ENCODE results near the gene RBM43.
"Not testable (repeated sequence)": the region's sequence is repeated elsewhere in the genome, so short reads cannot be mapped to it uniquely, and the experiment has no call there.

The RBM43 gene

GRCh38 chr2:151268085-151268484 lies 6.4 kb upstream of the RBM43 start:
- DNase-seq: no peak

- no peak for DNase-seq
Observed at GRCh38 chr2:151267537-151267936, 5.9 kb upstream of the RBM43 start.

DNA sequence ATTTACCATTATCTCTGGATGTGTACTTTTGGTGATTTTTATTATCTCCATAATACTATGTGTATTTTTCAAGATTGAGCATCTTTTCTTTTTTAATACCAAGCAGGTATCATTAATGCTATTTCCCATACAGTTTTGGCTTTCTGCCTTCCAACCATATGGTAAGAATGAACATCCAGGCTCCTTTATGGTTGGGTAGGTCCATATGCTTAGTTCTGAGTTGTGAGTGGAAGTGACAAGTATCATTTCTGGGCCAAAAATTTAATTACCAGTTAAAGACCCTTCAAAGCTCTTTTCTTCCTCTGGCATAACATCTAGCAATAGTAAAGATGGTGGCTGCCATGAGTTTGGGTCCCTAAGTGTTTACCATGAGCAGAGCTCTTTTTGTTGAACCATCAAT lies 4.3 kb upstream of the RBM43 start:
- DNase-seq: no peak

DNA sequence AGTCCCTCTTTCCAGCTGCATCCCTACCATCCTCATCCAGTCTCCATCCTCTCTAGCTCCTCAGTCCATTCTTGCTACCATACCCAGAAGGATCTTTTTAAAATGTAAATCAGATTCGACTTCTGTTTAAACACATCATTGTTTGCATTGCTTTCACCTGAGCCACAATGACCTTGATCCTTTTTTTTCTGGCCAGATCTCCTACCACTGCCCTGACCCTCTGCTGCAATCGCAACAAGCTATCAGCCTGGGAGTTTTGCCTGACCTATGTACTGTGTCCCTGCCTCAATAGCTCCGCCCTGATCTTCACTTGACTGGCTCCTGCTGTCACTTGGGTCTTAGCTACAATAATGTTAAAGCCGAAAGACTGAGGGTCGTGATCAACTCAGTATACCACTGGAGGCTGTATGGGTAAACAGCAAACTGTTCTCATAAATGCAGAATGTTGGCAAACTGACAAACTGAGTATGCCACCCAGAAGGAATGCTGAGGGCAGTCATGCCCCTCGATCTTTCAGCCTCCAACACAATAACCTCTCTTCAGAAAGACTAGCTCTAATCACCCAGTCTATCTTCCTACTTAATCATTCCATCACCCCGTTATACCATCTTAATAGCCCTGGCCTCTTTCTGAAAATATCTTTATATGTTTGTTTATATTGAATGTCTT lies 2.6 kb upstream of the RBM43 start:
- no peak for DNase-seq

DNA sequence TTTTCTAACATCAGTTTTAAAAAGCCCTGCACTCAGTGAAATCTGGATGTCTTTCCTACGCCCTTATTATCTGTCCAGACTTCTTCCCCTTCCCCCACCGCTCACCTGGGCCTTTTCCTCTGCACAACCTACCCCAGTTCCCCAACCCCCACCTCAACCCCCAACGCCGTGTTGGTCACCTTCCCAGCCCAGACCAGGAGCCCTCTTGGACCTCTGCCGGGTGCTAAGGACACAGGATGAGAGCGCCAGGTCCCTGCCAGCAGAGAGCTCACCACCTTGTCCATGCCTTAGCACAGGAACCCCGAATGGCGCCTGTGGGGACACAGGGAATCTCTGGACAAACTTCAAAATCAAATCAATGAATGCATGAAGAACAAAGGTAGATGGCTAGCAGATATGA lies 966 bp upstream of the RBM43 start:
- DNase-seq: no peak

GRCh38 chr2:151261977-151262291 lies 271 bp upstream of the RBM43 start:
- DNase-seq: no peak

DNA sequence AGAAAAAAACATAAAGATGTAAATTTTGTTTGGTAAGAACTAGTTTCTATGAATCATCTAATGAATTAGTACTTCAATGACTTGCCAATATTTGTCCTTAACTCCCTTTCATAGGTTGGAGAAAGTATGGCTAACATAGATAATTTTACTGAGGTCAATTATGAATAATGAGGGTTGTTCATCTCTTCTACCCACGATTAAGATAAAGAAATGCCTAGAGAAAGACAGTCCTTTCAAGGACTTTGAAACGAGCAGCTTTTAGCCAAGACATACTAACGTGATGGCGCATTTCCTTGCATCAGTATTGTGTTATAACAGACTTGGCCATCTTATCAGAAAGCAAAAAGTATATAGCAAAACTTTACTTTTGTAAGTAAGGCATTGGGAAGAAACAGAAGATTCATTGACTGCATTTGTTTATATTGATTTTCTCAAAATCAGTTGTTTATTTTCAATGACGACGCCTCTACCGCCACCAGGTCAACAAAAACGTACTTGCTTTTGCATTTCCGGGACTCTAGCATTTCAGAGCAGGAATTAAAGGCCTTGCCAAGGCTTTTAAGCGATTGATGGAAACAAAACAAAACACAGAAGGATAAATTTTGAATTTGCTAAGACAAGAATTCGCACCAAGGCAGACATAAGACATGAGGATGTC lies 961 bp downstream of the RBM43 start:
- peak in 3 of 4 experiments; percentile 7 to 28 (median 24) for DNase-seq

- no peak for DNase-seq
Observed at GRCh38 chr2:151258121-151258520, 3.5 kb downstream of the RBM43 start.

DNA sequence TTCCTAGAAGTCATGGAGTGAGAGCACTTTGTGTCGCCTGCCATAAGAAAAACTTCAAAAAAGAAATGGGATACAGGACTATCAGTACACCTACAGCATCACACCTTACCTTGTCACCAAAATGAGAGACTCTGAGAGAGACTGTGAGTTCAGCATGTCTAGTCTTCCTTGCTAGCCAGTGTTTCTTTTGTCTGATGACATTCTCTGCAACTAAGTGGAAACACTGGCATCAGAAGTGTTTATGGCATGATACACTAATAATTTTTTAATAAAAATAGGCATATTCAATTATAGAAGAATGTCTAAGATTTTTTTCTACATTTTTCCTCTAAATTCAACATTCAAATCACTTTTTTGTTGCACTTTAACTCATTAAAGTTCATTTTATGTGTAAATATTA lies 9.0 kb downstream of the RBM43 start:
- DNase-seq: no peak

- no peak for DNase-seq
Observed at GRCh38 chr2:151251012-151251411, 10.7 kb downstream of the RBM43 start.

GRCh38 chr2:151247432-151247831 lies 14.2 kb downstream of the RBM43 start:
- no peak for DNase-seq

DNA sequence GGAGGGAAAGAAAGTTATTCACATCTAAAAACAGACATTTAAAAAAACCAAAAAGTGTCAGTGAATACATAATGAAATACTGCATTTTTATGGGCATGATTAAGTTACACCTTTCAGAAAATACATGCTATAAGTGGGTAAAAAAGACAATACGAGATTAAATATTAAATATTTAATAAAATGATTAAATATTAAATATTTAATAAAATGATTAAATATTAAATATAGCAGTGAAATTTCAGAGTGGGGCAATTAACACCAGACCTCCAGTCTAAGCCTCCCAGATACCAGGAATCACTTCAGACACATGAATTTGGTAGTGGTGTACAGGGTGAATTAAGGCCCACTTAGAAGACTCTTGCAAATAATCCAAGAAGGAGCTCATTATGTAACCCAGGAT lies 15.5 kb downstream of the RBM43 start:
- no peak for DNase-seq

DNA sequence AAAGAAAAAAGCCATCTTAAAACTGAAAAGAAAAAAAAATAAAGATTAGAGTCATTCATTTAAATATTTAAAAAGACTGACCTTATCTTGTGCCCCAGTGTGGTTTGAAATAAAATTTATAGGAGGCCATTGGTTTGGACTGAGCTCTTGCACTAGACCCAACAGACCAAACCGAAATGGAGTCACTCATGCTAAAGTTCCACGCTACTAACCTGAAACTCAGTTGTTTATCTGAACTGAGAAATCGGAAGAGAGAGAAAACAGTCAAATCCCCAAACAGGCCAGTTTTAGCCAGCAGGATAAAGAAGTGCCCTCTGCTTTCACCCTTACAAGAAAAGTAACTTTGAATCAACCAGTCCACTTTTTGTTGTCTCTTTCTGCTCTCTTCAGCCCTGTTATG lies 18.2 kb downstream of the RBM43 start:
- DNase-seq: no peak

- no peak for DNase-seq
Observed at GRCh38 chr2:151241224-151241623, 20.4 kb downstream of the RBM43 start.

DNA sequence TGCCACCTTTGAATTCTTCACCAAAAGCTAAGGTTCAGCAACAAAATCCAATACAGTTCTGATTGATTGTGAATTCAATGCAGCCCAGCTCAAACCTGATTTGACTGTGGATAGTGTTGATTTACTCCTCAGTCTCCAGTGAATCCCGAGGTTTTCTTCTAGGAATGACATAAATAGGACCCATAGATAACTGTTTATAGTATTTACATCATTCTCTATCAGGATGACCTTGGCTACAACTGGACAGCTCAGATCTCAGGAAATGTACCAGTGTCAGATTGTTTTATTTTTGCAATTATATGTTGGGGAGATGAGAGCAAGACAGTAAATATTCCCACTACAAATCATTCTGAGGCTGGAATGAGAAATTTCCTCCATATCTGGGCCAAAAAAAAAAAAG lies 21.2 kb downstream of the RBM43 start:
- no peak for DNase-seq

GRCh38 chr2:151239624-151240023 lies 22.0 kb downstream of the RBM43 start:
- DNase-seq: peak in 3 of 4 experiments; percentile 21 to 36 (median 31)

DNA sequence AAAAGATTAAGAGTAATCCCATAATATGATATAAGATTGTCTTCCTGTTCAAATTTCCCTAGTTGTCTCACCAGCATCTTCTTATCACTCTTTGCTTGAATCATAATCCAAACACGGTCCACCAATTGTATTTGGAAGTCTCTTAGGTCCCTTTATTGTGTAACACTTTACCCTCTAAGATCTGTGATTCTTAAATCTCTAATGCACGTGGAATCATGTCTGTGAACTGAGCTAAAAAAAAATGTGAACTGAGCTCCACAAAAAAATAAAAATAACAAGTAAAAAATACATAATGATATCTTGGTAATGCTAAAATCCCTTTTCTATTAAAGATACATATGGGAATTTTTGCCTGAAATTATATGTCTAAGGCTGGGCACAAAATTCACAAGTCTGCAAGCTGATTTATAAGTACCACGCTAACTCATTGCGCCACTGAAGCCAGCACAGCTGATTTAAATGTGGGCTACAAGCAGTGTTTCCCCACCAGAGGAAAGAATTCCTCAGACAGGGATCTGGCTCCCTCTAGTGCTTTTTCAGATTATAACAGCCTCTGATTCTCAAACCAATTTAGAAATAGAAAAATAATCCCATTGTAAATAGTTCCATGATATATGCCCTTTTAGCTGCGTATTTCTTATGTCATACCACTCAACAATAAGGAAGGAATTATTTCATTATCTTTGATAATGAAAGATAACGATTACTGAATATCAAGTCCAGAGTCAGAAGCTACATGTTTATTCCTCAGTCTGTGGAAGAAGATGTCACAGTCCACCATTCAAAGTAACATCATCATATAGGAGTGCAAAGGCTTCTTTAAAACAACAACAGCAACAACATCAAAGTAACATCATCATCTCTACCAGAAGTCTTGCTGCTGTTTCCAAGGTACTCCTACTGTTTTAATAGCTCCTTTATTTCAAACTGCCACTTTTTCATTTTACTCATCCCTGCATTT lies 22.9 kb downstream of the RBM43 start:
- peak; percentile 81 to 88 (median 86) for DNase-seq

GRCh38 chr2:151237422-151238025 lies 24.1 kb downstream of the RBM43 start:
- peak in 1 of 4 experiments; percentile 9 for DNase-seq

DNA sequence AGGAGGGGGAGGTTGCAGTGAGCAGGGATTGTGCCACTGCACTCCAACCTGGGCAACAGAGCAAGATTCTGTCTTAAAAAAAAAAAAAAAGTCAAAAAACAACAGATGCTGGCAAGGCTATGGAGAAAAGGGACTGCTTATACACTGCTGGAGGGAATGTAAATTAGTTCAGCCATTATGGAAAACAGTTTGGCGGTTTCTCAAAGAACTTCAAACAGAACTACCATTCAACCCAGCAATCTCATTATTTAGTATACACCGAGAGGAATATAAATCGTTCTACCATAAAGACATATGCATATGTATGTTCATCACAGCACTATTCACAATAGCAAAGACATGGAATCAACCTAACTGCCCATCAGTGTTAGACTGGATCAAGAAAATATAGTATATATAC lies 27.9 kb downstream of the RBM43 start:
- not testable (repeated sequence) for DNase-seq

- not testable (repeated sequence) for DNase-seq
Observed at GRCh38 chr2:151233288-151233687, 28.4 kb downstream of the RBM43 start.

DNA sequence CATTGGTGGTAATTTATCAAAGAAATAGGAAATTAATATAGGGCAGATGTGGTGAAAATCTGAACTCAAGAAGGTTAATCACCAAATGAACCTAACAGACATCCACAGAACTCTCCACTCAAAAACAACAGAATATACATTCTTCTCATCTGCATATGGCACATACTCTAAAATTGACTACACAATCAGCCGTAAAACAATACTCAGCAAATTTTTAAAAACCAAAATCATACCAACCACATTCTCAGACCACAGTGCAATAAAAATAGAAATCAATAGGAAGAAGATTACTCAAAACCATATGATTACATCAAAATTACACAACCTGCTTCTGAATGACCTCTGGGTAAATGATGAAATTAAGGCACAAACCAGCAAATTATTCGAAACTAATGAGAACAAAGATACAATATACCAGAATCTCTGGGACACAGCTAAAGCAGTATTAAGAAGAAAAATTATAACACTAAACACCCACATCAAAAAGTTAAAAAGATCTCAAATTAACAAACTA lies 31.0 kb downstream of the RBM43 start:
- DNase-seq: peak in 2 of 4 experiments; percentile 61 to 65

GRCh38 chr2:151228847-151229512 lies 32.7 kb downstream of the RBM43 start:
- DNase-seq: no peak
